Stimulated activated naive CD8-positive, alpha-beta T cell treated with anti-CD3 and anti-CD28 coated beads, Interleukin-15, Interleukin-2, amounts not matched to agents 100 ng/mL and 50 ng/mL, for 24 hours (primary cell): Measurements from ENCODE around the gene MICALL2.

Experiments used
- H3K27ac Mint-ChIP-seq: one replicate; pipeline ENCODE4 v1.8.0; 2021; ENCODE audit warnings: mild to moderate bottlenecking, mixed read lengths
- H3K27me3 Mint-ChIP-seq: one replicate; pipeline ENCODE4 v1.8.0; 2021; ENCODE audit warnings: mixed read lengths
- H3K36me3 Mint-ChIP-seq: one replicate; pipeline ENCODE4 v1.8.0; 2021; ENCODE audit warnings: low read depth, mixed read lengths
- H3K4me1 Mint-ChIP-seq: one replicate; pipeline ENCODE4 v1.8.0; 2021; ENCODE audit warnings: low read depth, mixed read lengths
- H3K4me3 Mint-ChIP-seq: one replicate; pipeline ENCODE4 v1.8.0; 2021; ENCODE audit warnings: mild to moderate bottlenecking, mixed read lengths
- H3K9me3 Mint-ChIP-seq: one replicate; pipeline ENCODE4 v1.8.0; 2021; ENCODE audit warnings: mixed read lengths

Gene MICALL2

GRCh38 chr7:1402110-1402790 lies 57.0 kb downstream of the MICALL2 start:
- H3K27ac Mint-ChIP-seq: no peak overlapping the region
- H3K4me3 Mint-ChIP-seq: no peak overlapping the region
- peaks cover 4% of the 10 kb centered on the region for H3K9me3 Mint-ChIP-seq
- H3K27me3 Mint-ChIP-seq: peaks cover 59% of the 10 kb centered on the region
- H3K36me3 Mint-ChIP-seq: no peaks in the 10 kb centered on the region
- peaks cover 7% of the 10 kb centered on the region for H3K4me1 Mint-ChIP-seq

GRCh38 chr7:1401011-1401410 lies 58.3 kb downstream of the MICALL2 start:
- no peak overlapping the region for H3K27ac Mint-ChIP-seq
- H3K4me3 Mint-ChIP-seq: no peak overlapping the region
- peaks cover 4% of the 10 kb centered on the region for H3K9me3 Mint-ChIP-seq
- H3K4me1 Mint-ChIP-seq: peaks cover 7% of the 10 kb centered on the region
- no peaks in the 10 kb centered on the region for H3K36me3 Mint-ChIP-seq
- peaks cover 59% of the 10 kb centered on the region for H3K27me3 Mint-ChIP-seq

- H3K27me3 Mint-ChIP-seq: peaks cover 55% of the 10 kb centered on the region
- no peak overlapping the region for H3K4me3 Mint-ChIP-seq
- H3K9me3 Mint-ChIP-seq: peaks cover 4% of the 10 kb centered on the region
- H3K4me1 Mint-ChIP-seq: peaks cover 7% of the 10 kb centered on the region
- no peaks in the 10 kb centered on the region for H3K36me3 Mint-ChIP-seq
- no peak overlapping the region for H3K27ac Mint-ChIP-seq
Observed at GRCh38 chr7:1400371-1400770, 58.9 kb downstream of the MICALL2 start.

DNA sequence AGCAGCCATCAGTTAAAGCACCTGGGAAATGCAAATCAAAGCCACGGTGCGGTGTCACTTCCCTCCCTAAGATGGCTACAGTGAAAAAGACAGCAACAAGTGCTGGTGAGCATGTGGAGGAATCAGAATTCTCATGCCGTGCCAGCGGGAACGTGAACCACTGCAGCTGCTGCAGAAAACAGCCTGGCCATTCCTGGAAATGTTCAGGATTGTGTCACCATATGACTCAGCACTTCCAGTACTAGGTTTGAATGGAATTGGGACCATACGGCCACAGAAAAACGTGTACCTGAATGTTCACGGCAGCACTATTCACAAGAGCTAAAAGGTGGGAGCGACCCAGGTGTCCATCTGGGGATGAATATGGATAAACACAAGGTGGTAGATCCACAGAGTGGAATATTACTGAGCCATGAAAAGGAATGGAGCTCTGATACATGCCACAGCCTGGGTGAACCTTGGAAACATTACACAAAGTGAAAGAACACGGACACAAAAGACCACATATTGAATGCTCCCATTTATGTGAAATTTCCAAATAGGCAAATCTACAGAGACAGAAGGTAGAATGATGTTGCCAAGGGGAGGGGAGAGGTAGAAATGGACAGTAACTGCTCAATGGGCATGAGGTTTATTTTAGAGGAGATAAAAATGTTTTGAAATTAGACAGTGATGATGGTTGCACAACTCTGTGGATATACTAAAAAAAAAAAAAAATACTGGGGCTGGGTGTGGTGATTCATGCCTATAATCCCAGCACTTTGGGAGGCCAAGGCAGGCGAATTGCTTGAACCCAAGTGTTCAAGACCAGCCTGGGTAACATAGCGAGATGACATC lies 61.6 kb downstream of the MICALL2 start:
- Mint-ChIP-seq H3K9me3 (peaks cover 4% of the 10 kb centered on the region), H3K36me3 (no peaks in the 10 kb centered on the region), H3K4me3 (no peak overlapping the region), H3K27ac (no peak overlapping the region), H3K4me1 (no peaks in the 10 kb centered on the region), H3K27me3 (peaks cover 38% of the 10 kb centered on the region)

- H3K27ac Mint-ChIP-seq: no peak overlapping the region
- H3K4me3 Mint-ChIP-seq: no peak overlapping the region
- no peaks in the 10 kb centered on the region for H3K9me3 Mint-ChIP-seq
- no peaks in the 10 kb centered on the region for H3K4me1 Mint-ChIP-seq
- peaks cover 32% of the 10 kb centered on the region for H3K27me3 Mint-ChIP-seq
- H3K36me3 Mint-ChIP-seq: no peaks in the 10 kb centered on the region
Observed at GRCh38 chr7:1396195-1396594, 63.1 kb downstream of the MICALL2 start.

DNA sequence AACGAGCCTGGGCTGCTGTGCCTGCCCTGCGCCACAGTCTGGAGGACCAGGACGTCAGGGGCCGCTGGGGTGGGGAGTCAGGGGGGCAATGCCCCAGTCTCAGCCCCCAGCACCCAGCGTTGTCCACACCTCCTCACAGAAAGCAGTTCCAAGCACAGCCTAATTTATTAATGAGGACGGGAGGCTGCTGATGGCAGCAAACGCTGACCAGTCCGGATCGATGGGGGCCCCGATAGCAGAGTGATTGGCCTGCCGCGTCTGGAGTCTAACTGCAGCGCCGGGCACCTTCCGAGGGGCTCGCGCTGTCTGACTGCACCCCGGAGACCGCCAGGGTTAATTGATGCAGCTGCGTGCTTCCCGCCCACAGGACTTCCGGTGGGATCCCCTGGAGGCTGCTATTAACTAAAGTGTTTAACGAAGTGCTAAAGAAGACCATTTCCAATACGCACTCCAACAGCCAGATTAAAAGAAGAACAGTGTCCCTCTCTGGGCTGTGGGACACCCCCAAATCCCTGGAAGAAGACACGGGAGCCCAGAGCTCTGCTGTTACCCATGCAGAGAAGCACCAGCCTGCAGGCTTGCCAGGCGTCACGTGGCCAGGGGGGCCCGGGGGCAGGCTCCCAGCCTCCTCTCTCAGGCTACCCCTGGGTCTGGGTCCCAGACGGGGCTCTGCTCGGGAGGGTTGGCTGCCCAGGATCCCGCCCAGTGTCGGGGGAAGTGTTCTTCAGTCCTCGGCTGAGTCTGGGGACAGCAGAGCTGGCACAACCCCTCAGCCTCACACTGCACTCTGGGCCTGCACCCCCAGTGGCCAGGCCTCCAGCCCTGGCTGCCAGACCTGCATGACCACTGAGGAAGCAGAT lies 63.8 kb downstream of the MICALL2 start:
- Mint-ChIP-seq H3K27me3 (peaks cover 27% of the 10 kb centered on the region), H3K36me3 (no peaks in the 10 kb centered on the region), H3K4me1 (no peaks in the 10 kb centered on the region), H3K27ac (no peak overlapping the region), H3K4me3 (no peak overlapping the region), H3K9me3 (no peaks in the 10 kb centered on the region)

GRCh38 chr7:1394371-1394770 lies 64.9 kb downstream of the MICALL2 start:
- no peak overlapping the region for H3K27ac Mint-ChIP-seq
- no peaks in the 10 kb centered on the region for H3K4me1 Mint-ChIP-seq
- no peak overlapping the region for H3K4me3 Mint-ChIP-seq
- H3K27me3 Mint-ChIP-seq: peaks cover 24% of the 10 kb centered on the region
- H3K36me3 Mint-ChIP-seq: no peaks in the 10 kb centered on the region
- H3K9me3 Mint-ChIP-seq: no peaks in the 10 kb centered on the region

DNA sequence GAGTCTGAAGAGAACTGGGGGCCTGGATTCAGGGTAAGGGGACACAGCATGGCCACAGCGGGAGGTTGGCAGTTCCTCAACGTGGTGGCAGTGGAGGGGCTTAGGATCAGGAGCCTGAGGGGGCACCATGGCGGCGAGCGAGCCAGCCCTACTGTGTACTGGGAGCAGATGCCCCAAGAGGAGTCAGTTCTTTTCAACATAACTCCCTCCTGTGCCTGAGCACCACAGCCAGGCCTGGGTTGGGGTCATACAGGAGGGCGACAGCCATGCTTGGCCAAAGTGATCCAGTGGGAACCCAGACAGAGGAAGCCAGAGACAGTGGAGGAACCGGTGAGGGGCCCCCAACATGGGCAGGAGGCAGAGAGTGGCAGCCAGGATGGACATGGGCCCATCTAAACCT lies 65.8 kb downstream of the MICALL2 start:
- H3K27me3 Mint-ChIP-seq: peaks cover 16% of the 10 kb centered on the region
- no peaks in the 10 kb centered on the region for H3K9me3 Mint-ChIP-seq
- no peaks in the 10 kb centered on the region for H3K4me1 Mint-ChIP-seq
- no peak overlapping the region for H3K27ac Mint-ChIP-seq
- no peaks in the 10 kb centered on the region for H3K36me3 Mint-ChIP-seq
- H3K4me3 Mint-ChIP-seq: no peak overlapping the region

DNA sequence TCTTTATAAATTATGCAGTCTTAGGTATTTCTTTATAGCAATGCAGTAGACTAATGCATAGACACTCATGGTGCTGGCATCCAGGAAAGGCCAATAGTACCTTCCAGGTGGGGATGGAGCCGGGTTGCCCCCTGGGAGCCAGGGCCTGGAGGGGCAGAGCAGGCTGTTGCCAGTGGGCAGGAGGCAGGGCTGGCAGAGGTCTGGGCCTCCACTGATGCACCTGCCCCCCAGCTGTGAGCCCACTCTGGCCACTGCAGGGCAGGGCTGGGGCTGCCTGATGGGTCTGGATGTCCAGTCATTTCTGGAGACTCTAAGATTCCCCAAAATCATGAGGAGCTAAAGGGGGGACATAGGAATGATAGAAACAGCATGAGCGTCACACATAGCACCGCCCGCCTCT lies 66.7 kb downstream of the MICALL2 start:
- no peak overlapping the region for H3K27ac Mint-ChIP-seq
- H3K4me3 Mint-ChIP-seq: no peak overlapping the region
- H3K27me3 Mint-ChIP-seq: peaks cover 9% of the 10 kb centered on the region
- H3K36me3 Mint-ChIP-seq: no peaks in the 10 kb centered on the region
- no peaks in the 10 kb centered on the region for H3K4me1 Mint-ChIP-seq
- H3K9me3 Mint-ChIP-seq: no peaks in the 10 kb centered on the region

DNA sequence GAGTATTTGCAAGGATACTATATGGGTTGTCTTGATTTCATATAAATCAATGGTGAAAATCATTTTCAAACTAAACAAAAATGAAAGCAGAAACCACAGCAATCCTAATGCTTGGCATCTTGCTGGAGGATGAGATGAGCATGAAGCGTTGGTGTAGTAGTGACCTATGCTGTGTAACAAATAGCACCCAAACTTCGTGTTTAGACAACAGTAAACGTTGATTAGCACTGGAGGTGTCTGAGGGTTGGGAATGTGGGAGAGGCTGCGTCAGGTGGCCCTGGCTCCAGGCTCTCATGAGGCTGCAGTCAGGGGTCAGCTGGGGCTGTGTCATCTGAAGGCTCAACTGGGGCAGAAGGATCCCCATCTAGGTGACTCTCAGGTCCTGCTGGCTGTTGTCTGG lies 67.8 kb downstream of the MICALL2 start:
- Mint-ChIP-seq H3K9me3 (no peaks in the 10 kb centered on the region), H3K4me3 (no peak overlapping the region), H3K27ac (no peak overlapping the region), H3K36me3 (no peaks in the 10 kb centered on the region), H3K27me3 (peaks cover 6% of the 10 kb centered on the region), H3K4me1 (no peaks in the 10 kb centered on the region)

DNA sequence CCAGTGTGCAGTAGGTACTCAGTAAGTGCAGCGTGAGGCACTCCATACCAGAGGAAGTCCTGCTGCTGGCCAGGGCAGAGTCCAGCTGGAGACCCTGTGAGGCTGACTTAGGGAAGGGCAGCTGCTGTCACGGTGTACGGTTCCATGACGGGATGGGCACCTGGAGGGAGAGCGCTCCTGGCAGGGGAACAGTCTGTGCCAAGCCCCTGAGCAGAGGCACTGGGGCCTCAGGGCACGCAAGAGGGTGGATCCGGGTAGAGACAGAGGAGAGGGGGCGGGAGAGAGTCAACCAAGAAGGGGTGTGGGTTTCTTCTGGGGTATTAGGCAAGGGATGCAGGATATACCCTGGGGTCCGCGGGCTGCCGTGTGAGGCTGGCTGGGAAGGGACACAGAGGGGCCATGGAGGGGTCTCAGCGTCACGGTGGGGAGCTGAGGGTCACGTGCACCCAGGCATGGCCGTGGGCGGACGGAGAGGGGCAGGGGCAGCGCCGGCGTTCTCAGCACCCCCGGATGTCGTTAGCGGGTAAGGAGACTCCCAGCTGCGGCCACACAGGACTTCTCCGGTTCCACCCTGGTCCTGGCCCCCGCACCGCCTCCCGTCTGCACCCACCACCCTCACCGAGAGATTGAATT lies 70.5 kb downstream of the MICALL2 start:
- Mint-ChIP-seq H3K4me3 (no peak overlapping the region), H3K27ac (no peak overlapping the region), H3K9me3 (no peaks in the 10 kb centered on the region), H3K27me3 (peaks cover 14% of the 10 kb centered on the region), H3K36me3 (no peaks in the 10 kb centered on the region), H3K4me1 (no peaks in the 10 kb centered on the region)

DNA sequence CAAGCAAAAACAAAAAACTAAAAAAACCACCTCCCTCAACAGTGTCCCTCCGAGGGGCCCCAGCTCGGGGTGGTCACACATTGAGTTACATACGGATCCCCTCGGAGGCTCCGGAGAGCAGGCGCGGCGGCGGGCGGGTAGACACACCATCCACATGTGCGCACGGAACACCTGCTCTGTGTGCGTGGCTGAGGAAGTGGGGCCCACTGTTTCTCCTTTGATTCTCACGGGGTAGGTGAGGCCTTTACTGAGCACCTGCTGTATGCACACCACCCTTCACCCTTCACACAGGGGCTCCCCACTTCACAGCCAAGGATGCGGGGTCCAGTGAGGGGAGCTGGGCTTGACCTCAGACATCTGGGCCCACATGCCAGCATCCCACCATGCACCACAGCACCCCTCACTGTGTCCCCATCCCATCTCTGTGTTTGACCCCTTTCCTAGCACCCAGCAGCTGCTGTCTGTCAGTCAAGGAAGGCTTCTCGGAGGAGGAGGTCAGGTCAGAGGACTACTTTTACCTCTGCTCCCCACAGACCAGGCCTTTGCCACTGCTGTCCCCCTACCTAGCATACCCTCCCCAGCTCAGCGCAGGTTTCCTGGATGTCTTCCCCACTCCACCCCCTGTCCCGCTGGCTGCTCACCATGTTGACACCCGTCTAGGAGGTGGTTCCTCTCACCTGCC lies 71.1 kb downstream of the MICALL2 start:
- H3K27me3 Mint-ChIP-seq: peaks cover 14% of the 10 kb centered on the region
- no peaks in the 10 kb centered on the region for H3K36me3 Mint-ChIP-seq
- H3K4me1 Mint-ChIP-seq: no peaks in the 10 kb centered on the region
- H3K4me3 Mint-ChIP-seq: no peak overlapping the region
- no peaks in the 10 kb centered on the region for H3K9me3 Mint-ChIP-seq
- no peak overlapping the region for H3K27ac Mint-ChIP-seq

- no peaks in the 10 kb centered on the region for H3K4me1 Mint-ChIP-seq
- H3K27ac Mint-ChIP-seq: no peak overlapping the region
- peaks cover 14% of the 10 kb centered on the region for H3K27me3 Mint-ChIP-seq
- H3K36me3 Mint-ChIP-seq: no peaks in the 10 kb centered on the region
- H3K9me3 Mint-ChIP-seq: no peaks in the 10 kb centered on the region
- H3K4me3 Mint-ChIP-seq: no peak overlapping the region
Observed at GRCh38 chr7:1387261-1387660, 72.0 kb downstream of the MICALL2 start.

- Mint-ChIP-seq H3K36me3 (no peaks in the 10 kb centered on the region), H3K27ac (no peak overlapping the region), H3K9me3 (no peaks in the 10 kb centered on the region), H3K4me1 (no peaks in the 10 kb centered on the region), H3K4me3 (no peak overlapping the region), H3K27me3 (peaks cover 14% of the 10 kb centered on the region)
Observed at GRCh38 chr7:1386623-1387220, 72.5 kb downstream of the MICALL2 start.
